LNCAP (cell line): ENCODE results near the gene ZFAND2A.

Experiments
- TF ChIP-seq, protein P1 (sequence below): fragments of 450-650 bp; IDR thresholded peaks from 2 replicates; pipeline ENCODE4 v1.5.1; 2017; ENCODE audit warnings: mild to moderate bottlenecking

Gene ZFAND2A

DNA sequence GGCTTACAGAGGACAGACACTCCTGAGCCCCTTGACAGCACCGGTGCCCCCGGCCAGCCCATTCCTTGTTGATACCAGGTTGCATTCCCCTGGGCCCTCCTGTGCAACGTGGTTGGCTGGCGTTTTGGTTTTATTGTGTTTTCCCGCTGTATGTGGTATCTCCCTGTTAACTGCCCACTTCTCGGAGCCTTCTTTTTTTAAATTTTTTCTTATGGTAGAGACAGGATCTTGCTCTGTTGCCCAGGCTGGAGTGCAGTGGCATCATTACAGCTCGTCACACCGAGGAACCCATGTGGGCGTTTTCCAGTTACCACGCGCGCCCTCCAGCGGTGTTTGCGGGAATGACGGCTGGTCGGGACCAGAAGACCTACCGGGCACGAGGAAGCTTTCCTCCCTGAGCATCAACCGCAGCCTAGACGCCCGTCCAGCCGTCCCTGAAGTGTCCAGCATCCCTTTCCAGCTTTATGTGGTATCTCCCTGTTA lies 16.9 kb upstream of the ZFAND2A start:
- TF ChIP-seq, protein P1, sequence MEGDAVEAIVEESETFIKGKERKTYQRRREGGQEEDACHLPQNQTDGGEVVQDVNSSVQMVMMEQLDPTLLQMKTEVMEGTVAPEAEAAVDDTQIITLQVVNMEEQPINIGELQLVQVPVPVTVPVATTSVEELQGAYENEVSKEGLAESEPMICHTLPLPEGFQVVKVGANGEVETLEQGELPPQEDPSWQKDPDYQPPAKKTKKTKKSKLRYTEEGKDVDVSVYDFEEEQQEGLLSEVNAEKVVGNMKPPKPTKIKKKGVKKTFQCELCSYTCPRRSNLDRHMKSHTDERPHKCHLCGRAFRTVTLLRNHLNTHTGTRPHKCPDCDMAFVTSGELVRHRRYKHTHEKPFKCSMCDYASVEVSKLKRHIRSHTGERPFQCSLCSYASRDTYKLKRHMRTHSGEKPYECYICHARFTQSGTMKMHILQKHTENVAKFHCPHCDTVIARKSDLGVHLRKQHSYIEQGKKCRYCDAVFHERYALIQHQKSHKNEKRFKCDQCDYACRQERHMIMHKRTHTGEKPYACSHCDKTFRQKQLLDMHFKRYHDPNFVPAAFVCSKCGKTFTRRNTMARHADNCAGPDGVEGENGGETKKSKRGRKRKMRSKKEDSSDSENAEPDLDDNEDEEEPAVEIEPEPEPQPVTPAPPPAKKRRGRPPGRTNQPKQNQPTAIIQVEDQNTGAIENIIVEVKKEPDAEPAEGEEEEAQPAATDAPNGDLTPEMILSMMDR = peak; percentile 72

DNA sequence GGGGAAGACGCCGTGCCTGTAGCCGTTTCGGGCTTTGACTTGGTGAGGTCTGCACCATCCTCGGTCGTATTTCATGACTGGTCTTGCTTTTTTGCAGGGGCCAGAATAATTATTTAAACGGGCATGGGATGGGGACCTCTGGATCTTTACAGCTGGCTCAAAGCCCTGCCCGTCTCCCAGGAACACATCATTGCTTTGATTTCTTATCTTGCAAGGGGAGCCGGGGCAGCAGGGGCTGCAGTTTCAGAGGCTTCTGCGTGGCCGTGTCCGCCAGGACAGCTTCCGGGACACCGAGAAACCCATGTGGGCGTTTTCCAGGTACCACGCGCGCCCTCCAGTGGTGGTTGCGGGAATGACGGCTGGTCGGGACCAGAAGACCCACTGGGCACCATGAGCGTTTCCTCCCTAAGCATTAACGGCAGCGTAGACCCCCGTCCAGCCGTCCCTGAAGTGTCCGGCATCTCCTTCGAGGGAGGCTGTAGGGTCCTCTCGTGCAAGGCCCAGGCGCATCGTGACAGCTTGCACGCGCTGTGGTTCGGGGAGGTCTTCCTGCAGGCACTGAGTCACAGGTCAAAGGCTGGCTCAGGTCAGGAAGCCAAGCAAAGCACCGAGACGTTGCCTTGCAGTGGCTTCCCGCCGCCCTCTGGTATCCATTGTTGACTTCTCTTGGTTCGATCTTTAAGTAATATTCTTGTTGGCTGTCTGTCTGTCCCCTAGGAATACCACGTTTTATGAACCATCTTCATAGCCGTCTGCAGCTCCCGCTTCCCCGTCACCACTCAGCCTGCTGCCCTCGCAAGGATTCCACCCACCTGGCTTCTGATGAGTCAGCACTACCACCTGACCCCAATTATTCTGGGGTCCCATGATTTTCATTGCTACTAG lies 16.2 kb upstream of the ZFAND2A start:
- TF ChIP-seq, protein P1 = peak; percentile 95

DNA sequence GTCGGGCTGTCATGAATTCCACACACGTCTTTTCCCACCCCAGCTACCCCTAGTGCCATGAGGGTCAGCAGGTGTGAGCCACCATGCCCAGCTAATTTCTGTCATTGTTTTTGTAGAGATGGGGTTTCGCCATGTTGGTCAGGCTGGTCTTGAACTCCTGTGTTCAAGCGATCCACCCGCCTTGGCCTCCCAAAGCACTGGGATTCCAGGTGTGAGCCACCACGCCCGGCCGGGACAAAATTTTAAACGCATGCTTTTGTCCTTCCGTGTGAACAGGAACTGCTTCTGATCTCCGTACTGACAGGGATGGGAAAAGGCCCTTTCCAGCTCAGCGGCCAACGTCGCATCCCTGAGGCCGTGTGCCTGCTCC lies 15.6 kb upstream of the ZFAND2A start:
- TF ChIP-seq, protein P1 = no peak

DNA sequence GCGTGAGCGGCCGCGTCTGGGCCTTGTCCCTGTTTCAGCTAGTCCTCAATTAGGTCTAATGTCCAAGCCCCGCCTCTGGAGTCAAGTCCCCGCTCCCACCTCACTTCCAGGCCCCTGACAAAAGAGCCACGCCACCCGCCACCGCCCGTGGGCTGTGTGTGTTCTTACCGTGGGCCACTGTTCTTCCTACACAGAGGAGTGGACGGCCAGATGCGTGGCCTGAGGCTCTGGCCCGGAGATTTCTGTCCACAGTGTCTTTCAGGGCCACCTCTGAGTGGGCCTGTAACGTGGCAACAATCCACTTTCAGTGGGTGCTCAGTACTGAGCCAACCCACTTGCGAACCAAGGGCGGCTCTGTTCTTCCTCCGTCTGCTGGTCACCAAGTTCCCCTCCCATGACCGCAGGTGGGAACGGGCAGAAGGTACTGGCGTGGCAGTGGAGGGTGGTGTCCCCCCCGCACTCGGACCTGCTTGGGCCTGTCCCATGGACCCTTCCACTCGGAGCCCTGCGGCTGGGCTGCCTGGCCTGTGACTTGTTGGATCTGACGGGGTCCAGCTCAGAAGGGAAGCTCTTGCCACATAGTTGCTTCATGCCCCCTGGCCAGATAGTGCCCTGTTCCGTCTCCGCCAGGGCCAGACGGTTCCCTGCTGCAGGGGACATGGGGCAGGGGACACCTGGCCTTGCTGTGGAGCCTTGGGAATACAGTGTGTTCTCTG lies 15.0 kb upstream of the ZFAND2A start:
- TF ChIP-seq, protein P1 = no peak

DNA sequence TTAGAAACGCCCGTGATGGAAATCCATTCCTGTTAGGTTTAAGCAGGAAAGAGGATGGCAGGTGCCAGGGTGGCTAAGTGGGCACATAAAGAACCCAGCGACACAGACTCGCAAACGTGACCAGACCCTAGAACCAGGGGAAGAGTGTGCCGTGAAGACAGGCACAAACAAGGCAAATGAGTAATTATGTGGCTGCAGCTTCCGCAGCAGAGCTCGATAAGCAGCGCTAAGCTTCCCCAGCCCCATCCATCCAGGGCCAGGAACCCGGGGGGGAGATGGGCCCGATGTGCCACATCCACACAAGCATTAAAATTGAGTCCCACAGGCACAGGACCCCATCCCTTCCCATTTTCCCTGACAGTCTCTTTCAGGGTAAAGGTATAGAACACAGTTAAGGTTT lies 14.0 kb upstream of the ZFAND2A start:
- TF ChIP-seq, protein P1 = no peak

DNA sequence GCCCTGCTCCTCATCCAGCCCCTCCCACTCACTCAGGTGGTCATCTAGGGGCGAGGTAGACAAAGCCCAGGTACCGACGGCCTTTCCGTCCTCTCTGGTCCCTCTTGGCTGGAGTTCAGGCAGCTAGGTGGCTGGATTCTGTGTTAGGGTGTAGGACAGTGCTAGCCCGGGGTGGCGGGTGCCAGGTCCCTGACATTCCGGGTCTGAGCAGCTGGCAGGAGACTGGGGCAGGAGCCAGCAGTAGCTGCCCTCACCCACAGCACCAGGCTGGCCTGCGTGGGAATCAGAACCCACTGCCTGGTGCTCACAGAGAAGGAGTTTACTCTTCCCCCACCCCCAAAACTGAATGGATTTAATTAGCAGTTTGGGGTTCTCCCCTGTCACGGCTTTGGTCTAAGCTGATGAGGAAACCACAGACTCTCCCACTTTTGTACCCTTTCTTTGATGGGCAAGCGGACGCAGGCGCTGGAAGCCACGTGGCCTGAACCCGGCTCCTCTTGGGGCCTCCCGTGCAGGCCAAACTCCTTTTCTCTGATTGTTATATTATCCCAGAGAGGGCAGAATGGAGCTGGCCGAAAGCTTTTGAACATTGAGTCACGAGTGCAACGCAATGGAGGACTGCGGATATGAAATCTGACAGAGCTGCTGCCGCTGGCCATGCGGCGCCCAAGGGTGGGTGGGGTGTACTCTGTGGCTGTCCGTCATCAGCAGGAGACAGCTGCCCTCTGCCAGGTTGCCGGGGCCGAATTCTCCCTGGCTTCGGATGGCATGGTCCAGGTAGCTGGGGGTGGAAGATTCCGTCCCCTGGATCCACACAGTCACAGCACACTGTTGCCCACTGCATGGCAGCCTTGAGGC lies 12.9 kb upstream of the ZFAND2A start:
- TF ChIP-seq, protein P1 = no peak
